Large intestine (tissue), 3 donors: Measurements from ENCODE around the gene CFAP251. TPM values are rescaled to one million over a fixed set of nuclear protein-coding genes. Genes with fewer than 3 reads are reported as not detected.

Source experiments
- DNase-seq, 2 donors: peaks; one replicate each; pipeline versions ENCODE4 v3.0.0 to v3.0.0-alpha.2; 2013
- H3K27ac ChIP-seq: one replicate; pipeline ENCODE4 v1.5.1; 2013; ENCODE audit warnings: low read length
- H3K27me3 ChIP-seq: 2 replicates; pipeline ENCODE4 v1.6.1; 2013; ENCODE audit warnings: low read length; ENCODE audit not compliant: control insufficient read depth, insufficient read depth
- H3K36me3 ChIP-seq: 2 replicates; pipeline ENCODE4 v1.6.1; 2013; ENCODE audit warnings: low read length; ENCODE audit not compliant: control insufficient read depth, insufficient read depth
- H3K4me1 ChIP-seq: one replicate; pipeline ENCODE4 v1.6.1; 2013; ENCODE audit warnings: low read length; ENCODE audit not compliant: control insufficient read depth, insufficient read depth
- H3K4me3 ChIP-seq: one replicate; pipeline ENCODE4 v1.5.1; 2013; ENCODE audit warnings: low read length
- H3K9me3 ChIP-seq: one replicate; pipeline ENCODE4 v1.6.1; 2013; ENCODE audit warnings: mild to moderate bottlenecking, low read depth, low read length, moderate library complexity; ENCODE audit not compliant: control insufficient read depth
- WGBS: methylation state at CpG from one replicate; pipeline ENCODE4 v1.1.5; 2013; ENCODE audit warnings: low lambda C conversion rate; ENCODE audit not compliant: insufficient coverage; 5-methylcytosine and 5-hydroxymethylcytosine counted together
- polyA plus RNA-seq: library from polyadenylated mRNA; unstranded; fragments of 120-200 nt; gene quantifications from one replicate; pipeline ENCODE4 v1.2.1, GENCODE V29; 2013

The CFAP251 gene
- polyA plus RNA-seq, 1 donor: 2.2 TPM

DNA sequence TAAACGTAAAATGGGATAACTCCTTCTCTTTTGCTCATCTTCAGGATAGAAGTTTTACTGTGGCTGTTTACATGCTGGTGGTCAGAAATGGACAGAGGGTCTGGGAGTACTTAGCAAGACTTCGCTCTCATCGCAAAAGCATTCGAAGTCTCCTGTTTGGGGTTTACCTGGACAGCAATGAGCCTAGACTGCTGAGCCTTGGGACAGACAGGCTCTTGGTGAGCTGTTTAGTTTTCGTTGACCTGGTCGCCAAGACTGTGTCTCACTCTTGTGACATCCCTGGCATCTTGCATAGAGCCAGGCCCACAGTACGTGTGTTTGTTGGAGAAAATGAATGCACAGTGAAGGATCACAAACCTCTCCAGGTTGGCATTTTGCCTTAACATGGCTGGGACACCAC lies 42.1 kb downstream of the CFAP251 start:
- no peaks in the 10 kb centered on the region for H3K27me3 ChIP-seq
- H3K27ac ChIP-seq: no peak overlapping the region
- WGBS: no CpG with 5 or more reads among the region's 7 CpGs
- H3K36me3 ChIP-seq: no peaks in the 10 kb centered on the region
- H3K4me1 ChIP-seq: no peaks in the 10 kb centered on the region
- H3K4me3 ChIP-seq: no peak overlapping the region
- DNase-seq: no peak
- no peaks in the 10 kb centered on the region for H3K9me3 ChIP-seq

DNA sequence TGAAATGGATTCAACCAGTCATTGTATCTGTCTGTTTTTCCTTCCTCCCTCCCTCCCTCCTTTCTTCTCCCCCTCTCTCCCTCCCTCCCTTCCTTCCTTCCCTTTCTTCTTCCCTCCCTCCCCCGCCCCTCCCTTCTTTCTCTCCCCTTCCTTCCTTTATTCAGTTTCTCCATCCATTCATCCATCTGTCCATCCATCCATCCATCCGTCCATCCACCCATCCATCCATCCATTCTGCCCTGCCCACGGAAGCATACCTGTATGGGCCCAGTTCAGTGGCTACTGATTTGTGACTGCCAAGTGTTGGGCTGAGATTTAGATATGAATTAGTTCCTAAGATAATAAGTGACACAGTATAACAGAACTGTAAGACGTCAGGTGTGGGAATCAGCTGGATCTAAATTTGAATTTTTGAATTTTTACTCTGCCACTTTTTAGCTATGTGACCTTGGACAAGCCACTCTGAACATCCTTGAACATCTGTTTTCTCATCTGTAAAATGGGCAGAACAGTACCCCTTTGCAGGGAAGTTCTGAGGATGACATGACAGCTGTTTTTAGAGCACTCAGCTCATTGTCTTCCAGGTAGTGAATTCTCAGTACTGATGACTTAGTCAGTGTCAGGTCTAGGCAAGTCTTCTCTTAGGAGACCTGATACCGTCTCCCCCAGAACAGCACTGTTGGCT lies 42.9 kb downstream of the CFAP251 start:
- no CpG with 5 or more reads among the region's 5 CpGs for WGBS
- Histone ChIP-seq H3K4me3 (no peak overlapping the region), H3K9me3 (no peaks in the 10 kb centered on the region), H3K36me3 (no peaks in the 10 kb centered on the region), H3K4me1 (no peaks in the 10 kb centered on the region), H3K27ac (no peak overlapping the region), H3K27me3 (no peaks in the 10 kb centered on the region)
- DNase-seq: no peak

DNA sequence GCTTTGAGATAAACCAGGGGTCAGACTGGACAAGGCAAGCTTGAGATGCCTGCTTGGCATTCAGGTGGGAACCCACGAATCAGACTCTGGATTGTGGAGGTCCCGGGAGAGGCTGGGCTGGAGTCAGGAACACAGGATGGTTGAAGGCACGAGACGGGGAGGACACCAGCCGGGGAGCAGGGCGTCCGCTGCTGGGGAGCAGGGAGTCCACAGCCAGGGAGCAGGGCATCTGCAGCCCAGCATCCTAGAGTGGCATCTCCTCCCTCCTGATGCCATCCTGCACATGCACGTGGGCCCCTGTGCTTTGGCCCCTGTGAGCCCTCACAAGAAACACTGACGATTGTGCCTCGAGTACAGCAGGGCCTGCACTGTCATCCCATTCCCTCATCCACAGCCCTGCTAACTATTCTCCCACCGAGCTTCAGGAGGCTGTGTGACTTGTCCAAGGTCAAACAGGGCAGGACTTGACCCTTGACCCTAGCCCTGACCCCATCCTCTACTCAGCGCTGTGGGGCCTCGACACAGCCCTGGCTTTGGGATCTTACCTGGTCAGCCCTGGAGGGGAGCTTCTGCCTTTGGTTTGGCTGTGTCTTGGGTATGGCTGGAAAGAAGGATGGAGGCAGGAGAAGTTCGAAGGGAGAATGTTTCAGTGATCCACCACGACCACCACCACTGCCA lies 45.1 kb downstream of the CFAP251 start:
- no CpG with 5 or more reads among the region's 15 CpGs for whole genome bisulfite sequencing

GRCh38 chr12:121964813-121965643 lies 46.6 kb downstream of the CFAP251 start:
- Histone ChIP-seq H3K27me3 (no peaks in the 10 kb centered on the region), H3K36me3 (no peaks in the 10 kb centered on the region), H3K4me1 (no peaks in the 10 kb centered on the region), H3K27ac (no peak overlapping the region), H3K9me3 (no peaks in the 10 kb centered on the region), H3K4me3 (no peak overlapping the region)
- WGBS: 41% methylated on average over 5 of the region's 9 CpGs
- no peak for DNase-seq

More for the DNA sequence above, 45.1 kb downstream of the CFAP251 start:
- no peaks in the 10 kb centered on the region for H3K9me3 ChIP-seq
- H3K27me3 ChIP-seq: no peaks in the 10 kb centered on the region
- H3K27ac ChIP-seq: no peak overlapping the region
- no peaks in the 10 kb centered on the region for H3K36me3 ChIP-seq
- H3K4me1 ChIP-seq: no peaks in the 10 kb centered on the region
- H3K4me3 ChIP-seq: no peak overlapping the region
- no peak for DNase-seq

DNA sequence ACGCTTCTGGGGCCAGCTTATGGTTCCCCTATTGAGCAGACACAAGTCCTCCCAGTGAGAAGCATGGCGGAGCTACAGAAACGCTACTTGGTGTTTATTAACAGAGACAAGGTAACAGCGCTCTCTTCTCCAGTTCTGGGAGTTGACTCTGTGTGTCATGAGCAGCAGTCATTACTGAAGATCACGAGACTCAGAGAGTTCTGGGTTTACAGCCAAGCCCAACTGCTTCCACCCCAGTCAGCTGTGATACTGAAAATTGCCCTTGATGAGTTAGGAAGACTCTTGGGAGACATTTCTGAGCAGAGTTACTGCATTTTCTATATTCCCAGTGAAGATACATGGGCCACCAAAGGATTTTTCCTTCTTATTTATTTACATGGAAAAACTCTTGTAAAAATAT lies 48.6 kb downstream of the CFAP251 start:
- Histone ChIP-seq H3K9me3 (no peaks in the 10 kb centered on the region), H3K4me3 (no peak overlapping the region), H3K27me3 (no peaks in the 10 kb centered on the region), H3K4me1 (no peaks in the 10 kb centered on the region), H3K36me3 (no peaks in the 10 kb centered on the region), H3K27ac (no peak overlapping the region)
- no CpG with 5 or more reads among the region's 5 CpGs for WGBS
- DNase-seq: no peak

DNA sequence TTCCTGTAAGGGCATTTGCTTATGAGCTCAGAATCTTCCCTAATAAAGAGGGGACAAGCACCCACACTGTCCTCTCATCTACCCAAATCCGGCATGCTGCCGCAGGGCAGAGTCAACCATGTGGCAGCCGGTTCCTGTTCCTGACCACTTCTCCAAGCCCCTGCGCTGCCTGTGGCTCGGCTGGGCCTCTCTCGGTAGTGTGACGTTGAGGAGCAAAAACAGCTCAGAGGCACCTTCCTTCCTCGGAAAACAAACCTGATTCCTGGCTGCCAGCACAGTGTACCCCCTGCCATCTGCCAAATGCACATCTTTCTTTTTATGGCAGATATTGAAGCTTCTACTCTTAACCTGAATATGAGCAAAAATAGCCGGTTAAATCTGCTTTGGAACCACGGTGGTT lies 50.5 kb downstream of the CFAP251 start:
- no CpG with 5 or more reads among the region's 10 CpGs for WGBS
- no peak overlapping the region for H3K27ac ChIP-seq
- no peaks in the 10 kb centered on the region for H3K36me3 ChIP-seq
- no peak for DNase-seq
- H3K4me1 ChIP-seq: no peaks in the 10 kb centered on the region
- no peak overlapping the region for H3K4me3 ChIP-seq
- H3K27me3 ChIP-seq: no peaks in the 10 kb centered on the region
- H3K9me3 ChIP-seq: peaks cover 4% of the 10 kb centered on the region

- Histone ChIP-seq H3K36me3 (no peaks in the 10 kb centered on the region), H3K27ac (no peak overlapping the region), H3K4me3 (no peak overlapping the region), H3K9me3 (peaks cover 4% of the 10 kb centered on the region), H3K4me1 (no peaks in the 10 kb centered on the region), H3K27me3 (no peaks in the 10 kb centered on the region)
- DNase-seq: no peak
- WGBS: no CpG with 5 or more reads among the region's 4 CpGs
Observed at GRCh38 chr12:121969726-121970125, 51.3 kb downstream of the CFAP251 start.

DNA sequence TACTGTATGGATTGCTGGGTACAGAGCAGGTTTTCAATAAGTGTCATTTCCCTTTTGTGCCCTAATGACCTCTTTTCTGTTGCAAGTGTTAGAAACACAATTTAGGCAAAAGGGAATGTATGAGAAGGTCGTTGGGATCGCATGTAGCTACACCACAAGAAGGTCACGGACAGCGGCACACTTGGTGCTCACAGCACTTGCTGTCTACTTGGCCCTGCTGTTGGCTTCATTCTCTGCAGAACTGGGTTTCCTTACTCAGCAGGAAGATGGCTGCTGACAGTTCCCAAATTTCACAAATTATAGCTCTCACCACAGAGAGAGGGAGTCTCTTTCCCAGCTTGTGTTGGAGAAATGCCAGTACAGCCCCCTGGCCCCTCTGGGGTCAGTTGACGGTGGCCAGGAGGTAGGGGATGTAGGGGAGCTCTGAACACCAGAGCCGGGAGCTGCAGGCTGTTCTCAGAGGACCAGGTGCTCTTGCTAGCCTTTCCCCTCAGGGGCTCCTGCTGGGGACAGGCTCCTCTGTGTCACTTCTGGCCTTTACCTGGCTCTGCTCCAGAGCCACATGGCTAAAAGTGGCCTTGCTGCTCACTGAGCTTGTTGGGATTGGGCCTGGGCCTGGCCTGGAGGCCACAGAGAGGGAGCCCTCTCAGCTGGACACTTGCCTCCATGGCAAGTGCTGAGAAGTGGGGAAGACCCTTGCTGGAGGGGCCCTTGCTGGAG lies 52.3 kb downstream of the CFAP251 start:
- Histone ChIP-seq H3K4me1 (no peaks in the 10 kb centered on the region), H3K36me3 (no peaks in the 10 kb centered on the region), H3K4me3 (no peak overlapping the region), H3K27ac (no peak overlapping the region), H3K27me3 (no peaks in the 10 kb centered on the region), H3K9me3 (peaks cover 4% of the 10 kb centered on the region)
- no CpG with 5 or more reads among the region's 6 CpGs for WGBS
- DNase-seq: no peak

DNA sequence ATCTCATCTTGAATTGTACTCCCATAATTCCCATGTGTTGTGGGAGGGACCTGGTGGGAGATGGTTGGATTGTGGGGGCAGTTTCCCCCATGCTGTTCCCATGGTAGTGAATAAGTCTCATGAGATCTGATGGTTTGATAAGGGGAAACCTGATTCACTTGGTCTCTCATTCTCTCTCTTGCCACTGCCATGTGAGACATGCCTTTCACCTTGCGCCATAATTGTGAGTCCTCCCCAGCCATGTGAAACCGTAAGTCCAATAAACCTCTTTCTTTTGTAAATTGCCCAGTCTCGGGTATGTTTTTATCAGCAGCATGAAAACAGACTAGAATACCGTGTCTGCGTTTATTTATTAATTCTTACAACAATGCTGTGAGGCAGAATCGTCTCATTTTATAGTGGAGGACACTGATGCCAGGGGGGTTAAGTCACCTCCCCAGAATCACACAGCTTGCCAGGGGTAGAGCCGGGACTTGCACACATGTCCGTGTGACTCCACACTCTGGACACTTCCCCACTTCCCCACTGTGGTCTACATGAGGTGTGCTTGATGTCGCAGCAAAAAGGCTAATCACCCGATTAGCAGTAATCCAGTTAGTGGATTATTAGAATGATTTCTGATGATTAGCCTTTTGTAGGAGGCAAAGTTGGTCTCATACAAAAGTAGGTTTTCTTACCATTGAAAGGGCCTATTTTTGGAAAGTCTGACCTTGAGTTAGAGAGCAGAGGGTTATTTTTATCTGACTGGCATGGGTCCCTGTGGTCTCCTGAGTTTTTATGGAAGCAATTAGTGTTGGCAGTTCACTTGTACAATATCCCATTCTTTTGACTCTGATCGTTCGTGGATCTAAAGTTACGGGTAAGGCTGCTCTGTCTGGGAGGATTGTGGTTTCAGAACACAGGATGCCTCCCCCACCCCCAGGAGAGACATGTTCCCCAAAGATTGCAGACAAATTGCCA lies 55.9 kb downstream of the CFAP251 start:
- Histone ChIP-seq H3K4me3 (no peak overlapping the region), H3K4me1 (no peaks in the 10 kb centered on the region), H3K36me3 (no peaks in the 10 kb centered on the region), H3K9me3 (peaks cover 4% of the 10 kb centered on the region), H3K27ac (no peak overlapping the region), H3K27me3 (no peaks in the 10 kb centered on the region)
- no peak for DNase-seq
- WGBS: 80% methylated on average over 1 of the region's 13 CpGs
